CD1c-positive myeloid dendritic cell (primary cell): ENCODE measurements around the gene SRP68.
"Not testable (repeated sequence)": the region's sequence is repeated elsewhere in the genome, so short reads cannot be mapped to it uniquely, and the experiment has no call there.

Experiments
- DNase-seq: peaks from one replicate; pipeline ENCODE4 v3.0.0-alpha.2; 2016; ENCODE audit errors: extremely low spot score

SRP68 gene

DNA sequence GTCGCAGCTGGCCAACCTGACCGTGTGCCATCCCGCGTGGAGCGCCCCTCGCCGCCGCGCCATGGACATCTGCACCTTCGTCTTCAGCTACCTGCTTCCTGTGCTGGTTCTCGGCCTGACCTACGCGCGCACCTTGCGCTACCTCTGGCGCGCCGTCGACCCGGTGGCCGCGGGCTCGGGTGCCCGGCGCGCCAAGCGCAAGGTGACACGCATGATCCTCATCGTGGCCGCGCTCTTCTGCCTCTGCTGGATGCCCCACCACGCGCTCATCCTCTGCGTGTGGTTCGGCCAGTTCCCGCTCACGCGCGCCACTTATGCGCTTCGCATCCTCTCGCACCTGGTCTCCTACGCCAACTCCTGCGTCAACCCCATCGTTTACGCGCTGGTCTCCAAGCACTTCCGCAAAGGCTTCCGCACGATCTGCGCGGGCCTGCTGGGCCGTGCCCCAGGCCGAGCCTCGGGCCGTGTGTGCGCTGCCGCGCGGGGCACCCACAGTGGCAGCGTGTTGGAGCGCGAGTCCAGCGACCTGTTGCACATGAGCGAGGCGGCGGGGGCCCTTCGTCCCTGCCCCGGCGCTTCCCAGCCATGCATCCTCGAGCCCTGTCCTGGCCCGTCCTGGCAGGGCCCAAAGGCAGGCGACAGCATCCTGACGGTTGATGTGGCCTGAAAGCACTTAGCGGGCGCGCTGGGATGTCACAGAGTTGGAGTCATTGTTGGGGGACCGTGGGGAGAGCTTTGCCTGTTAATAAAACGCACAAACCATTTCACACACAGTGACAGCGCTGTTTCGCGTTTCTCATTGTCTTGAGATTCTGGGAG lies 4.7 kb upstream of the SRP68 start:
- peak; percentile 51 for DNase-seq

DNA sequence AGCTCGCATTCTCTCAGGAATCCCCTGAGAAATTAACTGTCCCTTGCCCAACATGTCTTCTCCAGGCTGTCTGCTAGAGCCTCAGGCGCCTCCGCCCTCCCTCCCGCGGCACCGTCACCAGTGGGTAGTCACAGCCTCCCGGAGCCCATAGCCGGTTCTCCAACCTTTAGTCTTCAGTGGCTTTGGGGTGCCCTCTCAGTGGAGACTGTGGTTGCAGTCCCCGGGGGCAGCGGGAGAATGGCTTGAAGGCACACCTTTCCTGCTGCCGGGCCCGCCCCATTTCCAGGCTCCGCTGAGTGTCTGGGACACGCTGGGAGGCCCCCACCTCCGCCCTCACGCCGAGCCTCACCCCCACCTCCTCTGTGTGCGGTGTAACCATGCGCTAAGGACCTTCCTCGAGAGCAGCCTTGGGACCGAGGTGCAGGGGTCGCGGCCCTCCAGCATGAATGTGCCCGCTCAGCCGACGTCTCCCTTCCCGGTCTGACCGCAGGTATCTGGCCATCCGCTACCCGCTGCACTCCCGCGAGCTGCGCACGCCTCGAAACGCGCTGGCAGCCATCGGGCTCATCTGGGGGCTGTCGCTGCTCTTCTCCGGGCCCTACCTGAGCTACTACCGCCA lies 3.9 kb upstream of the SRP68 start:
- no peak for DNase-seq

DNA sequence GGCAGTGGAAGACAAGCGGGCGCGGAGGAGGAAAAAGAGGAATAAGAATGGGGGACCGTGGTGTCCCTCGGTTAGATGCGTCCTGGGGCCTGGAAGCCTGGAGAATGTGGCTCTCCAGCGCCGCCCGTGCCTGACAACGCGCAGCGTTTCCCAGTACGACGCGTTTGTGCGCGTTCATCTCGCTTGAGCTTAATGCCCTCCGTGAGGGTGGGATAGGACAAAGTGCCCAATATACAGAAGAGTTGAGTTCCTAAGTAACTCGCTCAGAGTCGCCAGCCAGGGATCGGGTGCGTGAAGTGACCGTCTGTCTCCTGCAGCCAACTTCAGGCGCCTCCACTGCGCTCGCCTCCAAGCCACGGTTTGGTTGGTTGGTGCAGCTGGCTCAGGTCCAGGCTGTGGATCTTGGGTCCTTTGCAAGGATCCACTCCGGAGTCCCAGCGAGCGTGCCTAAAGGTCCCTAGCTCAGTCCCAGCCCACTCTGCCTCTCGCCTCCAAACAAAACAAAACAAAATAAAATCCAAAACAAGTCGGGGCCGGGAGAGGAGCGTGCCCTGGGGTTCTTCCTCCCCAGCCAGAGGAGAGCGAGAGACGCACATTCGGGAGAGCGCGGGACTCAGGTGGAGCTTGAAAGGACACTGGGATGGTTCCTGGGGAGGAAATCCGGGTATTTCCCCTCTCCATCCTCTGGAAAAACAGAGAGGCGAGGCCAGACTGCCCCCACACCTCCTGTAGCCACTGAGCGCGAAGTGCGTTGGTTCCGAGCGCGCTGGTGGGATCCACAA lies 3.2 kb upstream of the SRP68 start:
- DNase-seq: peak; percentile 44

DNA sequence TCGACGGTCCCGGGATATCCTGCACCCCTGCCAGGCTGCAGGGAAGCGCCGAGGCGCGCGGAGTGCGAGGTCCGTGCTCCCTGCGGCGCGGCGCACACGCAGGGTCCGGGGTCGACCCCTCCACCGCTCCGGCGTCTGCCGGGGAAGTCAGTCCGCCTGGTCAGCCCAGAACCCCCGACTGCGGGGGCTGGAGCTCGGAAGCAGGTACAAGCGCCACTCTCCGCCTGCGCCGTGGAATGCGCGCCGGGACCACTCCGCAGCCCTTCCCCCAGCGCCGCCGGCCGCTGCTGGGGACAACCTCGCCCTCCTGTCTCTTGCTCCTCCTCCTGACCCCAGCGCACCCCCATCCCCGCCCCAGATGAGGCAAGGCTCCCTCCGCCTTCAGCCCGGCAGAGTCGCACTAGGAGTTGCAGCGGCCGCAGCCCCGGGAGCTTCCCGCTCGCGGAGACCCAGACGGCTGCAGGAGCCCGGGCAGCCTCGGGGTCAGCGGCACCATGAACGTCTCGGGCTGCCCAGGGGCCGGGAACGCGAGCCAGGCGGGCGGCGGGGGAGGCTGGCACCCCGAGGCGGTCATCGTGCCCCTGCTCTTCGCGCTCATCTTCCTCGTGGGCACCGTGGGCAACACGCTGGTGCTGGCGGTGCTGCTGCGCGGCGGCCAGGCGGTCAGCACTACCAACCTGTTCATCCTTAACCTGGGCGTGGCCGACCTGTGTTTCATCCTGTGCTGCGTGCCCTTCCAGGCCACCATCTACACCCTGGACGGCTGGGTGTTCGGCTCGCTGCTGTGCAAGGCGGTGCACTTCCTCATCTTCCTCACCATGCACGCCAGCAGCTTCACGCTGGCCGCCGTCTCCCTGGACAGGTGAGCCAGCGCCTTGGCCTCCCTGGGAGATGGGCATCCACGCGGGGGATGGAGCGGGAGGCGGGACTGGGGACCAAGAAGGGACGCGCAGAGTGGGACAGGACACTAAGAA lies 2.4 kb upstream of the SRP68 start, which contains the start of gene GALR2:
Gene GALR2 (plus strand): TSS at position 392 of the 974 bp plus-strand sequence. CDS start 103 bp downstream, at position 495.
- no peak for DNase-seq

DNA sequence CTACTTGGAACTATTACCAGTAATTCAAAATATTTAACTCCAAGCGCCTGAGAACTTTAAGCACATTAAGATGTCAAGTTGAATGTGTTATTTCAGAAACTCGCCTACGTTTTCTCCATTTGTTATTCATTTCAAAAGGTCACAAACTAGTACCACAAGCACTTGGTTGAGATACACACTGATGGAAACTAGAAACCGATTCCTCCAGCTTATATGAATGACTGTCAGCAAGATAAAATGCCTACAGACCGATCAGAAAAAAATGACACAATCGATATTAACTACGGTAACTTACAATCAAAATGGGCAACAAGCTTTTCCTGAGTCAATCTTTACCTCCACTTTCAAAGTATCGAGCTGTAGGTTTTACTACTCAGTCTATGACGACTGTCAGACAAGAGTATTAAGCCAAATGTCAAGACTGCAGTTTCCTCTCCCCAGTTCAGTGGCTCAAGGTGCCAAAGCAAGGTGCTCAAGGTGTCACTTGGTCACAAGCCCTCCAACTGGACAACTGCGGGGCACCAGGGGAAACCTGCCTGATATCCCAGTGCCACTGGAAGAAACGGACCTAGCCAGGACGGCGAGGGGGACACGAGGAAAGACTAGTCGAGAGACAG lies 678 bp downstream of the SRP68 start:
- no peak for DNase-seq

DNA sequence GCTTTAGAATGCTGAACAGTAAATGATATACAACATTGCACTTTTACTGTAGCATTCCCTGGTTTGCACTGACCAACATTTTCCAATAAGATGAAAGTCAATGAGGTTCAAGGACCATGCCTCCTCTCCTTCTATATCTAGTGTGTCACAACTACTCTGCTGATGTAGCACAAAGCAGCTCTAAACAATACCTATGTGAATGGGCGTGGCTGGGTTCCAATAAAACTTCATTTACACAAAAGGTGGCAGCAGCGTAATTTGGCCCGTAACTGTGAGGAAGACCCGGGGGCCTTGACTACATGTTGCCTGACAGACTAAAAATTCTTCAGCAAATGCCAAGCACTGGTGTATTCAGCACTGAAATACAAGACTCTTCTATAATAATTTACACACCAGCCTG lies 6.5 kb downstream of the SRP68 start:
- no peak for DNase-seq

DNA sequence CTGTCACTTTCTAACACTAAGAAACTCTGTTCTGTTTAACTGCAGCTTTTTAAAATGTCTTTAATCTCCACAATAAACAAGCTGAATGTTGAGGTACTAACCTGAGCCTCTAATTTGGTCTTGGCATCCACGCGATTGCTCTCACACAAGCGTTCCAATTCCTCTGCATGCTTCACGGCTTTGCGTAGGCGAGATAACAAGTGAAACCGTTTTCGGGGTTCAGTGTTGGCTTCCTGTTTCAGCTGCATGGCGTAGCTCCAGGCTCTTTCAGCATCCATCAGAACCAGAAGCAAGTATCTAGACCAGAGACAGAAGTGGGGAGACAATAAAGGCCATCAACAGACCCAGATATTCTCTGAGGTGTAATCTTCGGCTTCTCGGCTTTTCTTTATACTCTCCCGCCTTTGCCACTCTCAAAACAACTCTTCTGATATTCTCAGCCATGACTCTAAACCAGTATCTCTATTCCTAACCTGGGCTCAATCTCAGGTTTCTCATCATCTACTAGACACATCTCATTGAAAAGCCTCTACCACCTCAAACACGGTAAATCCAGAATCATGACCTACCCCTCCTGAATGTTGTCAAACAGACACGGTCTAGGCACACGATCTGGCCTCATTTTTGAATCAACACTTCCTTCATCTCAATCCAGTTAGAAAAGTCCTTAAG lies 8.3 kb downstream of the SRP68 start:
- DNase-seq: no peak

DNA sequence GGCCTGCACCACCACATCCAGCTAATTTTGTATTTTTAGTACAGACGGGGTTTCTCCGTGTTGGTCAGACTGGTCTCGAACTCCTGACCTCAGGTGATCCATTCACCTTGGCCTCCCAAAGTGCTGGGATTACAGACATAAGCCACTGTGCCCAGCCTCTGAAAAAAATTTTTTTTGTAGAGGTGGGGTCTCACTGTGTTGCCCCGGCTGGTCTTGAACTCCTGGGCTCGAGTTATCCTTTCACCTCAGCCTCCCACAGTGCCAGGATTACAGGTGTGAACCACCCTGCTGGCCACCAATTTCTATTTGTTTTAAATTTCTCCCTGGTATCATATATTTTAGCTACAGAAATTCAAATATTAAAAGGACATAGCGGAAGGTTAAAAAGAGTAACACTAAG lies 14.1 kb downstream of the SRP68 start:
- not testable (repeated sequence) for DNase-seq

DNA sequence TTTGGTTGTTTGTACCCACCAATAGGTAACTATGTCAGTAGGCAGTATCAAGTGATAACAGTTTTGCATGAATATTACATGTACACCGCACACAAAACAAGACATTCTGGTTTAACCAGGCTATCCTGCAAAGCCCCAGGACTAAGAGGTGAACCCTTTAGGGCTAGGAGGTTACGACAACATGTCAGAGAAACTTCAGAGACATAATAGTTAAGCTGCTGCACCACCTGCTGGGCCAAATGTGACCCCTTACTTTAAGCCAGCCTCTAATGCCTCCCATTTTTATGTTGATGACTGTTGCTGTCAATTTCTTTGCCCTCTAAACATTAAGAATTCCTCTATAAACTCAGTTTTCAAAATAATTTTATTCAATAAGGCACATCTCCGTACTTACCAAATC lies 15.4 kb downstream of the SRP68 start:
- no peak for DNase-seq

DNA sequence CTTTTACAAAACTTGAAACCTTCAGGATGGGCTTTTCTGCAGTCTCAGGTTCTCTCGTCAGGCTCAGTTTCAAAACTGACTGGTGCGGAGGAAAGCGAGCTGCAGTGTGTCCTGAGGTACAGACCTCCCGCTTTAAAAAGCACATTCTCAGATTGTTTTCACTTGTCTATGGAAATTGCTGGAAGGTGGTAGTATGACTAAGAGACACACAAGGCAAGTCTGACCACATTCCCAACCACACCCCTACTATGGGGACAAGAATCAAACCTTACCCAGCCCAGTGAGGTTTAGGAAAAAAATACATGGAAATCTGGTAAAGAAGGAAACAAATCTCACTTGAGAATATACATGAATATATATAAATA lies 18.2 kb downstream of the SRP68 start:
- DNase-seq: no peak

DNA sequence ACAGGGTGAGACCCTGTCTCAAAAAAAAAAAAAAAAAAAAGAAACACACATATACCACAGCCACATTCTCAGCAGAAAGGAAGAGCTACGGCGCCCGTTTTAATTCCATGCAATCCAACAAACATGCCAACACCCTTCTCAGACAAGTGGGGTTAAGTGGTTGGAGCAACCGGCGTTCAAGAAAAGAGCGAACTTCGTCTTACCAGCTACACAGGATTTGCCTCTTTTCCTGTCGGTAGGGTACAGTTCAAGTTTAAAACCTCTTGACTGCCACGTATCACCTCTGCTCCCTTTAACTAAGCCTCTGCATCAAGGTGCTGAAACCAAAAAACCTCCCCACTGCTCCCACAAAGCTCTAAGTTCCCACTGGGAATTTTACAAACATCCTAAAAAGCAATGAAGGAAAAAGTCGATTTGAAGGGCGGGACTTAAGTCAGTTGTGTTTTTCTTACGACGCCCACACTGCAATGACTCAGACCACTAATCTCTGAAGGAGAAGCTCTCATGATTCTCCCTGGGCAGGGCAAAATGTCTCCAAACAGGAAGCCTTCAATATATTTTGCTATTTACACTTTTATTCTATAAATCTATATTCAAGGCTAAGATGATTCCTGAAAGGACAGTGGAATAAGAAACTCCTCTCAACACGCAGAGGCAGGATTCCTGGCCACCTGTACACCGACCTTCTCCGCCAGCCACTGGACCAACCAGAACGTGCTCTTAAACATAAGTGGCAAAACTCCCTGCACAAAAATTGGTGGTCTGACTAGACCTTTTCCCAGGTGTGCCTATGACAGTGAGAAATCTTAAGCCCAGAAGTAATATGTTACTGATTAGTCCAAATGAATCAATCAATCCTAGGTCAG lies 18.8 kb downstream of the SRP68 start:
- DNase-seq: peak; percentile 67

DNA sequence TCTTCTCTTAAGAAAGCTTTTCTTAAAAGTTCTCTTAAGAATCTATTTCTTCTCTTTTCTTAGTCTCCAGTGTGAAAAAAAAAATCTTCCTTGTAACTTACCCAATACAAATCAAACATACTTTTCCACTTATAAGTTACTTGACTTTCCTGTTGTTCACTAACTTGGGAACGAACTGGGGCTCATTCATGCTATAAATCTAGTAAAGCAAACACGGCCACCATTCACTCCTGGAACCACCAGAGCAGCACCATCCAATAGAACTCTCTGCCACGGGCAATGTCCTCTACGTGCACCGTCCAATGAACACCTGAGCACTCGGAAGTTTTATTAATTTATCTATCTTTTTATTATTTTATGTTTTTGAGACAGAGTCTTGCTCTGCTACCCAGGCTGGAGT lies 20.8 kb downstream of the SRP68 start:
- DNase-seq: no peak

DNA sequence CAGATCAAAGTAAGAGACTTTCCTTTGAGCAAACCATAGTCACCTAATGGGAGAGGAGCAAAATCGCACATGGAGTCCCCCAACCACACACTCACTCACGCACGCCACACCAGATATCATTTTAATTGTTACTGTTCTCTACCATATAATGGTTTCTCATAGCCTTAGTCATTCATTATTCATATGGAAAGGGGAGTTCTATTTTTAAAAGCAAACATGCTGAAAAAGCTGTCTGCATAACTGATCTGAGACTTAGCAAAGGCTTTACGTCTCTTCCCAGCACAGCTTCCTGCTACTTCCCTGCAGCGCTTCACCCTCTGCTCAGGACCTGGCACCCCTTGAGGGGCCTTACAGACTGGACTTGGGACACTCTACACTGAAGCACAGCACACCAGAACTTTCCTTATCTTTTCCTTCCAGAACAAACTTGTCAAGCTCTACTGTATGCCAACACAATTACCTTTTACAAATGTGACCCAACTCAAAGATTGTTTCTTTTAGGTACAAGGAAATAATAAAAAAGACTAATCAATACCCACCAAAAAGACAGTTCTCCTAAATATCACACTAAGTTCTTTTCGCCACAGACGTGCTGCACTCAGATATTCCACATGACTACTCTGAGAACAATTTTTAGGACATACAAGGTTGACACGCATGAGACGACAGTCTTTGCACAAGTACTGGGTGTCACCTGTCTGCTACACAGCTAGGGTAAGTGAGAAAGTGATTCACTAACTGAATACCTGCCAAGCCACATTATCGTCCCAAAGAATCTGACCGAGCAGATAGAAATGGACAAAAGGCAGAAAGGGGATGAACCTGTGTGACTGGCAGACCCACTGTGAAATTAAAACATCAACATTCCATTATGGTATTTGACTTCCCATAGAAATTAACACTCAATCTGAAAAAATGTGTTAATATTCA lies 21.5 kb downstream of the SRP68 start:
- no peak for DNase-seq

DNA sequence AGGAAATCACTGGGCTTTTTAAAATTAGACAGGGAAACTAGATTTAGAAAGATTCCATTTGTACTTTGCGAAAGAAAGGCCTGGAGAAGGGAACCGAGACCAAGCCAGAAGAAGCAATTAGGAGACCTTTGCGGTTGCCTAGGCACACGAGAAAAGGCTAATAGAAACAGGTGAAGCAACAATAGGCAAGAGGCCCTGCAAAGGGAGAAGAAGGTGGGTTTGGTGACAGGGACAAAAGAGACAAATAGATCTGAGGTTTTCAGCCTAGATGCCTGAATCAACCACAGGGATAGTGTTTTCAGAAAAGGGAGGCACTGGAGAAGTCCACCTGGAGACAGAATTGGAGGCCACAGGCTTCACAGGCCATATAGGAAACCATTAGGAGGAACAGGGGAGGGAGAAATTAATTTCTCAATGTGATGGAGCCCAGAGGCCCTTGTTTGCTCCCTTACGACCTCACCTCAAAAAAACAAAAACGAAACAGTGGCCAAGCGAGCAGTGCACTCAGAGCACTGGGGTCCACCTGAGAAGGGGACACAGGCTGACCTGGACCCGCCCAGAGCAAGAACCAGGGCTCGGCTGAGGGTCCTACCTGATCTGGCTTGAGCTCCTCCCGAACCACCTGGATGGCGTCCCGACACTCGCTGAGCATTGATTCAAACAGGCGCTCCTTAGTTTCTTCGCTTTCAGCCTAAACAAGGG lies 22.3 kb downstream of the SRP68 start:
- DNase-seq: no peak

DNA sequence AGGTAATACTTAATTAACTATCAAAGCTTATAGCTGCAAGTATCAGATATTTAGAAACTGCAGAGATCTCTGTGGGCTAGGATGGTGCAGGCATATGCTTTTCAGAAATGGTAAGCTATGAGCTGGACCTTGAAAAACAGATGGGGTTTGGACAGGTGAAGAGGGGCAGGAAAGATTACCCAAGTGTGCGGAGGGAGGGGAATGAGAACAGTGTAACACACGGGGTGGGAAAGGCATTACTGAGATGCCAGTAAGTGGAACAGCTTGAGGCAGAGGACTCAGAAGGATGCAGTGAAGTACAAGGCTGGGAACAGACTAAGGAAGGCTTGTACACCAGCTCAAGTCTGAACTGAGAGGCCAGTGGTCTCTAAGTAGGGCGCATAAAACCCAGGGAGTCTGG lies 23.1 kb downstream of the SRP68 start:
- DNase-seq: no peak

DNA sequence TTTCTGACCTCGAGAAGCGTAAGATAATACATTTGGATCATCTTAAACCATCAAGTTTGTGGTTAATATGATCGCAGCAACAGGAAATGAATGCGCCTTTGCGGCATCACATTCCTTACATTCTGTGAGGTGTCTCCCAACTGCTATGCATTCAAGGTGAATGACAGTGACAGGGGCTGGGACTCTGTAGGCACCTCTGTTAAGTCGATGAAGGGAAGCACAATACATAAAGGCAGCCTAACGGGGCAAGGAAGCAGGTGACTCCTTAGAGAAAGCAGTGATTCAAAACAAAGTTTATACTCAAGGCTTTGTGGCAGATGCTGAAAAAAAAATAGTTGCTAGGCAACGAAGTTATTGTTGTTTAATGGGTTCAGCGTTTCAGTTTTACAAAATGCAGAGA lies 23.6 kb downstream of the SRP68 start:
- DNase-seq: no peak

DNA sequence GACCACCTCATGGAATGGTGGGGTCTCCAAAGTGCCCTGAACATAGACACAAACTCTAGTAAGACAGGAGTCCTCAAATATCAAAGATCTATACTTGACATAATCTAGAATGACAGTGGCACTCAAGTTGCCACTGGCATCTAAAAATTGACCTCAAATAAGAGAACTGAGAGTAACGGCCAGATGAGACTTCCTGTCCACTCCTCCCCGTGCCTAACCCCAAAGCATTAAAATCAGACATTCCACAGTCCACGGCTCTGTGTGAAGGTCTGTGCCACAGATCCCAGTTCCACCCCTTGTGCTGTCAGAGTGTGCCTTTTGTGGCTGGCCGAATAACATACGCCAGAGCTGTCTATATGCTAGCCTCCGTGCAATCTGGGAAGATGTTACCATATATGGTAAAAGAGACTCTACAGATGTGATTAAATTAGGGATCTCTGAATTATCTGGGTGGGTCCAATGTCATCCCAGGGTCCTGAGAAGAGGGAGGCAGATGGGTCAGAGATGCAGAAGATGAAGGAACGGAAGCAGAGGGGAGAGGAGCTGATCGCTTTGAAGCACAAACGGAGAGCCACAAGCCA lies 24.2 kb downstream of the SRP68 start:
- DNase-seq: peak; percentile 39
